Measurements from ENCODE around the gene CNNM3.

Gene CNNM3

DNA sequence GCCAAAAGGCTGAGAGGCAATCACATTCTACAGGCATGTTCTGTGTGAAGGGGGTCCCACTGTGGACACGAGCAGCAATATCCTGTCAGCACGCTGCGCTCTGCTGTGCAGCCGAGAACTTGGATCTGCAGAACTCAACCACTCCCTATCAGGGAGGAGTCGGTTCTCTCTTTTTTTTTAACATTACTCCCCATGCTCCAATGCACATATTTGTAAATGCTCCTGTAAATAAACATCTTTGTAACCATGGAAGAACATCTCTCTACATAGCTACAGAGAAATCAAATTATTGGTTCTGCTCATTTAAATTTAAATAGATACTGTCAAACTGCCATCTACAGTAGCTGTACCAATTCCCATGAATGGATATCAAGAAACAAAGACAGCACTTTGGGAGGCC, 30.8 kb downstream of the CNNM3 start:
- Histone ChIP-seq H2BK120ac (ENCODE audit: insufficient read depth, low read length, poor library complexity) (no peak overlapping the region), H4K8ac (ENCODE audit: low read depth, low read length) (no peak overlapping the region), H3K27me3 (ENCODE audit: insufficient read depth, low read length) (no peaks in the 10 kb centered on the region), H3K27ac (ENCODE audit: low read depth, low read length) (no peak overlapping the region), H3K4me2 (ENCODE audit: low read length) (no peak overlapping the region), H2BK5ac (ENCODE audit: low read depth, low read length, poor library complexity) (no peak overlapping the region), H3K9me3 (ENCODE audit: insufficient read depth, low read depth, low read length) (no peaks in the 10 kb centered on the region), H3K36me3 (ENCODE audit: control insufficient read depth in 1 of 2, insufficient read depth in 2 of 2, low read length in 2 of 2) (peaks cover 10 to 11% of the 10 kb centered on the region in 2 experiments), H4K12ac (ENCODE audit: low read depth, low read length) (no peak overlapping the region), H3K79me1 (ENCODE audit: low read length) (no peaks in the 10 kb centered on the region), H4K91ac (ENCODE audit: low read depth, low read length) (no peak overlapping the region), H2BK12ac (ENCODE audit: low read length) (no peak overlapping the region), H3K4me3 (ENCODE audit: low read depth, low read length) (no peak overlapping the region), H3K4me1 (ENCODE audit: control insufficient read depth in 1 of 2, insufficient read depth in 2 of 2, low read length in 2 of 2) (peaks cover 4 to 9% of the 10 kb centered on the region in 2 experiments), H3K23ac (ENCODE audit: low read length) (no peak overlapping the region), H2AFZ (ENCODE audit: insufficient read depth, low read length, poor library complexity) (no peak overlapping the region), H3K18ac (ENCODE audit: low read length) (no peak overlapping the region), H3K14ac (ENCODE audit: low read length) (no peak overlapping the region), H3K79me2 (ENCODE audit: control insufficient read depth, insufficient read depth, low read length, poor library complexity) (no peaks in the 10 kb centered on the region), H3K4ac (ENCODE audit: low read depth, low read length) (no peak overlapping the region), H3K9ac (ENCODE audit: low read length) (no peak overlapping the region), H2AK5ac (ENCODE audit: low read length) (no peak overlapping the region)
- no peak for DNase-seq
- WGBS (ENCODE audit: extremely low coverage, insufficient coverage, insufficient read length) = no CpG with 5 or more reads among the region's 5 CpGs

GRCh38 chr2:96847586-96847985, 31.5 kb downstream of the CNNM3 start:
- Histone ChIP-seq H3K4me2 (ENCODE audit: low read length) (no peak overlapping the region), H2BK12ac (ENCODE audit: low read length) (no peak overlapping the region), H3K4me1 (ENCODE audit: control insufficient read depth in 1 of 2, insufficient read depth in 2 of 2, low read length in 2 of 2) (peaks cover 4 to 7% of the 10 kb centered on the region in 2 experiments), H2BK5ac (ENCODE audit: low read depth, low read length, poor library complexity) (no peak overlapping the region), H4K8ac (ENCODE audit: low read depth, low read length) (no peak overlapping the region), H4K91ac (ENCODE audit: low read depth, low read length) (no peak overlapping the region), H3K27ac (ENCODE audit: low read depth, low read length) (no peak overlapping the region), H2BK120ac (ENCODE audit: insufficient read depth, low read length, poor library complexity) (no peak overlapping the region), H3K79me1 (ENCODE audit: low read length) (no peaks in the 10 kb centered on the region), H3K9me3 (ENCODE audit: insufficient read depth, low read depth, low read length) (no peaks in the 10 kb centered on the region), H3K4me3 (ENCODE audit: low read depth, low read length) (no peak overlapping the region), H2AK5ac (ENCODE audit: low read length) (no peak overlapping the region), H3K36me3 (ENCODE audit: control insufficient read depth in 1 of 2, insufficient read depth in 2 of 2, low read length in 2 of 2) (peaks cover 10 to 12% of the 10 kb centered on the region in 2 experiments), H4K12ac (ENCODE audit: low read depth, low read length) (no peak overlapping the region), H3K79me2 (ENCODE audit: control insufficient read depth, insufficient read depth, low read length, poor library complexity) (no peaks in the 10 kb centered on the region), H3K4ac (ENCODE audit: low read depth, low read length) (no peak overlapping the region), H3K23ac (ENCODE audit: low read length) (no peak overlapping the region), H2AFZ (ENCODE audit: insufficient read depth, low read length, poor library complexity) (no peak overlapping the region), H3K18ac (ENCODE audit: low read length) (no peak overlapping the region), H3K14ac (ENCODE audit: low read length) (no peak overlapping the region), H3K9ac (ENCODE audit: low read length) (no peak overlapping the region), H3K27me3 (ENCODE audit: insufficient read depth, low read length) (no peaks in the 10 kb centered on the region)
- WGBS (ENCODE audit: extremely low coverage, insufficient coverage, insufficient read length) = no CpG with 5 or more reads among the region's 10 CpGs
- DNase-seq = no peak

DNA sequence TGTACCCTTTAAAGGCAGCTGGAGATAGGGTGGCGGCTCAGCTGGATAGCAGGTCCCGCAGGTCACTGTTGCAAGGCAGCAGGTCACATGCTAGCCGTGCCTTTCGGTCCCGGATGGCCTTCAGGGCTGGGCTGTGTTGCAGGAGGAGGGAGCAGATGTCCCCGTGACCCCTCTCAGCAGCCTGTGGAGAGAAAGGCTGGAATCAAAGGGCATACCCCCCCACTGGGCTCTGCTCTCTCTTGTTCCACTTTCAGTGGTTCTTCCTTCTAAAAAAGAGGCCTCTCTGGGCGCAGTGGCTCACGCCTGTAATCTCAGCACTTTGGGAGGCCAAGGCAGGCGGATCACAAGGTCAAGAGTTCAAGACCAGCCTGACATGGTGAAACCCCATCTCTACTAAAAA, 32.2 kb downstream of the CNNM3 start:
- Histone ChIP-seq H3K36me3 (ENCODE audit: control insufficient read depth in 1 of 2, insufficient read depth in 2 of 2, low read length in 2 of 2) (peaks cover 13 to 16% of the 10 kb centered on the region in 2 experiments), H2BK120ac (ENCODE audit: insufficient read depth, low read length, poor library complexity) (no peak overlapping the region), H4K91ac (ENCODE audit: low read depth, low read length) (no peak overlapping the region), H3K4me3 (ENCODE audit: low read depth, low read length) (no peak overlapping the region), H3K4ac (ENCODE audit: low read depth, low read length) (no peak overlapping the region), H3K4me1 (ENCODE audit: control insufficient read depth in 1 of 2, insufficient read depth in 2 of 2, low read length in 2 of 2) (peaks cover 4 to 5% of the 10 kb centered on the region in 2 experiments), H3K9ac (ENCODE audit: low read length) (no peak overlapping the region), H3K18ac (ENCODE audit: low read length) (no peak overlapping the region), H4K12ac (ENCODE audit: low read depth, low read length) (no peak overlapping the region), H3K4me2 (ENCODE audit: low read length) (no peak overlapping the region), H2BK5ac (ENCODE audit: low read depth, low read length, poor library complexity) (no peak overlapping the region), H2AFZ (ENCODE audit: insufficient read depth, low read length, poor library complexity) (no peak overlapping the region), H3K14ac (ENCODE audit: low read length) (no peak overlapping the region), H3K27ac (ENCODE audit: low read depth, low read length) (no peak overlapping the region), H2AK5ac (ENCODE audit: low read length) (no peak overlapping the region), H3K79me1 (ENCODE audit: low read length) (no peaks in the 10 kb centered on the region), H2BK12ac (ENCODE audit: low read length) (no peak overlapping the region), H3K9me3 (ENCODE audit: insufficient read depth, low read depth, low read length) (no peaks in the 10 kb centered on the region), H3K23ac (ENCODE audit: low read length) (no peak overlapping the region), H3K79me2 (ENCODE audit: control insufficient read depth, insufficient read depth, low read length, poor library complexity) (no peaks in the 10 kb centered on the region), H4K8ac (ENCODE audit: low read depth, low read length) (no peak overlapping the region), H3K27me3 (ENCODE audit: insufficient read depth, low read length) (no peaks in the 10 kb centered on the region)
- DNase-seq = no peak
- whole genome bisulfite sequencing (ENCODE audit: extremely low coverage, insufficient coverage, insufficient read length) = no CpG with 5 or more reads among the region's 9 CpGs

DNA sequence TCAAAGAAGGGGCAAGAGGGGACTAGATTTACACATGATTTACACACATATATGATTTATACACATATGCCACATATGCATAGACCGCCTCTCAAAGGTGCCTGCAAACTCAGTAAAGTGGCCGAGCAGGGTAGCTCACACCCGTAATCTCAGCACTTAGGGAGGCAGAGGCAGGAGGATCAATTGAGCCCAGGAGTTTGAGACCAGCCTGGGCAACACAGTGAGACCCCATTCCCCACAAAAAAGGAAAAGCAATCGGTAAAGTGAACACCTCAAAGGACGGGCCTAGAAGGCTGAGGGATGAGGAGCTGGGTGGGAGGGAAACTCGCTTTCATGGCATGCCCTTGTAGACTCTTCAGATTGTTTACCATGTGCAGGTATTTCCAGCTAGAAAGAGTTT, 36.6 kb downstream of the CNNM3 start:
- Histone ChIP-seq H3K18ac (ENCODE audit: low read length) (no peak overlapping the region), H3K36me3 (ENCODE audit: control insufficient read depth in 1 of 2, insufficient read depth in 2 of 2, low read length in 2 of 2) (peaks cover 15 to 19% of the 10 kb centered on the region in 2 experiments), H3K9me3 (ENCODE audit: insufficient read depth, low read depth, low read length) (no peaks in the 10 kb centered on the region), H2AFZ (ENCODE audit: insufficient read depth, low read length, poor library complexity) (no peak overlapping the region), H2BK5ac (ENCODE audit: low read depth, low read length, poor library complexity) (no peak overlapping the region), H3K27ac (ENCODE audit: low read depth, low read length) (no peak overlapping the region), H2BK120ac (ENCODE audit: insufficient read depth, low read length, poor library complexity) (no peak overlapping the region), H3K4me1 (ENCODE audit: control insufficient read depth in 1 of 2, insufficient read depth in 2 of 2, low read length in 2 of 2) (peaks cover 4 to 7% of the 10 kb centered on the region in 2 experiments), H3K4me3 (ENCODE audit: low read depth, low read length) (no peak overlapping the region), H3K27me3 (ENCODE audit: insufficient read depth, low read length) (no peaks in the 10 kb centered on the region), H3K79me1 (ENCODE audit: low read length) (peaks cover 5% of the 10 kb centered on the region), H3K79me2 (ENCODE audit: control insufficient read depth, insufficient read depth, low read length, poor library complexity) (peaks cover 4% of the 10 kb centered on the region), H3K4ac (ENCODE audit: low read depth, low read length) (no peak overlapping the region), H3K14ac (ENCODE audit: low read length) (no peak overlapping the region), H4K91ac (ENCODE audit: low read depth, low read length) (no peak overlapping the region), H2AK5ac (ENCODE audit: low read length) (no peak overlapping the region), H4K8ac (ENCODE audit: low read depth, low read length) (no peak overlapping the region), H3K23ac (ENCODE audit: low read length) (no peak overlapping the region), H2BK12ac (ENCODE audit: low read length) (no peak overlapping the region), H3K4me2 (ENCODE audit: low read length) (no peak overlapping the region), H3K9ac (ENCODE audit: low read length) (no peak overlapping the region), H4K12ac (ENCODE audit: low read depth, low read length) (no peak overlapping the region)
- WGBS (ENCODE audit: extremely low coverage, insufficient coverage, insufficient read length) = no CpG with 5 or more reads among the region's 6 CpGs
- no peak for DNase-seq

All from trophoblast cell (in vitro differentiated cells and primary cell).